HCT116 (cell line): Measurements from ENCODE around the gene PCDH9.

ENCODE experiments used
- CTCF ChIP-seq, 3 experiments: fragments of 200-600 bp in 1 of 3; sonication (generic) in 1 of 3; IDR thresholded peaks in 2 of 3; conservative IDR thresholded peaks in 1 of 3; 2 replicates each; pipeline ENCODE4 v1.5.1; 2012 to 2017; ENCODE audit warnings: low read depth in 2 of 3, low read length in 2 of 3, antibody characterized with exemption in 1 of 3, borderline replicate concordance in 1 of 3, control low read depth in 1 of 3, mild to moderate bottlenecking in 1 of 3, mixed read lengths in 1 of 3, mixed run types in 1 of 3, moderate library complexity in 1 of 3; ENCODE audit not compliant: insufficient read depth in 1 of 3
- EZH2 ChIP-seq: fragments of 200-600 bp; sonication (generic); IDR thresholded peaks from 2 replicates; pipeline ENCODE4 v1.6.1; 2017; ENCODE audit warnings: antibody characterized with exemption, mixed run types
- JUND ChIP-seq: IDR thresholded peaks from 2 replicates; pipeline ENCODE4 v1.6.1; 2012
- MAX ChIP-seq: IDR thresholded peaks from 2 replicates; pipeline ENCODE4 v1.6.1; 2012
- POLR2A ChIP-seq: IDR thresholded peaks from 2 replicates; pipeline ENCODE4 v1.7.0; 2011; ENCODE audit warnings: borderline replicate concordance; ENCODE audit not compliant: insufficient read depth, insufficient read length; ENCODE audit errors: extremely low read depth
- POLR2AphosphoS5 ChIP-seq: IDR thresholded peaks from 2 replicates; pipeline ENCODE4 v1.6.1; 2011; ENCODE audit warnings: mild to moderate bottlenecking, low read depth, low read length, moderate library complexity
- RAD21 ChIP-seq: IDR thresholded peaks from 2 replicates; pipeline ENCODE4 v1.6.1; 2012; ENCODE audit warnings: low read depth, mild to moderate bottlenecking
- SIN3A ChIP-seq: IDR thresholded peaks from 2 replicates; pipeline ENCODE4 v1.6.1; 2012; ENCODE audit warnings: low read depth
- YY1 ChIP-seq: IDR thresholded peaks from 2 replicates; pipeline ENCODE4 v1.6.1; 2011; ENCODE audit warnings: low read length, low read depth, moderate library complexity, mild to moderate bottlenecking; ENCODE audit not compliant: insufficient replicate concordance; ENCODE audit errors: extremely low read depth
- ZBTB33 ChIP-seq: IDR thresholded peaks from 2 replicates; pipeline ENCODE4 v1.6.1; 2011; ENCODE audit warnings: mild to moderate bottlenecking, low read length, moderate library complexity; ENCODE audit not compliant: insufficient replicate concordance; ENCODE audit errors: extremely low read depth
- ZNF274 ChIP-seq: fragments of 200-500 bp; sonication (Bioruptor generic); IDR thresholded peaks from 2 replicates; pipeline ENCODE4 v1.6.1; 2014; ENCODE audit warnings: mild to moderate bottlenecking, low read depth, low read length, inconsistent platforms

- TF ChIP-seq CTCF (IDR thresholded peaks at IDR 0.05 in 2 of 3, conservative IDR thresholded peaks at IDR 0.05 in 1 of 3; ENCODE audit: borderline replicate concordance in 1 of 3, insufficient read depth in 1 of 3, low read depth in 2 of 3, low read length in 2 of 3) (no peak), YY1 (no peak), ZBTB33 (no peak), POLR2A (no peak), JUND (no peak), RAD21 (no peak), SIN3A (no peak), POLR2AphosphoS5 (no peak), ZNF274 (no peak), EZH2 (no peak), MAX (no peak)
Measured at GRCh38 chr13:67223024-67223423, 7.1 kb downstream of the PCDH9 start.
